Measurements from ENCODE around the gene PIANP.

Gene PIANP

GRCh38 chr12:6650832-6651231, 49.8 kb downstream of the PIANP start:
- Histone ChIP-seq H3K4me3 (ENCODE audit: low read length) (no peak overlapping the region), H3K4me2 (ENCODE audit: low read length) (no peak overlapping the region), H3K79me2 (ENCODE audit: low read length) (no peaks in the 10 kb centered on the region), H3K36me3 (replicated peaks; ENCODE audit: low read depth, low read length) (peaks cover 3% of the 10 kb centered on the region), H3K4me1 (ENCODE audit: low read length) (0 out of 2 replicates have a peak, but pooled peaks cover 2% of the 10 kb centered on the region), H3K9me3 (ENCODE audit: insufficient read depth, low read length) (no peaks in the 10 kb centered on the region), H3K9ac (ENCODE audit: low read length) (no peak overlapping the region), H3K27me3 (ENCODE audit: low read depth, low read length) (no peaks in the 10 kb centered on the region), H4K20me1 (ENCODE audit: insufficient read depth, low read length) (no peaks in the 10 kb centered on the region), H3K27ac (ENCODE audit: low read length) (no peak overlapping the region), H2AFZ (ENCODE audit: low read depth, low read length) (no peak overlapping the region)
- TF ChIP-seq EZH2phosphoT487 (IDR thresholded peaks at IDR 0.05; ENCODE audit: low read depth): no peak
- TF ChIP-seq CTCF (IDR thresholded peaks at IDR 0.05; ENCODE audit: low read depth, low read length): no peak

- H3K4me3 ChIP-seq (ENCODE audit: low read length): peak within 1 kb of the TSS; percentile 81
- H3K4me1 ChIP-seq (ENCODE audit: low read length): peaks cover 33% of the 10 kb centered on the region
- H3K79me2 ChIP-seq (ENCODE audit: low read length): no peaks in the 10 kb centered on the region
- H3K27ac ChIP-seq (ENCODE audit: low read length): no peak within 1 kb of the TSS
- no peaks in the 10 kb centered on the region for H3K27me3 ChIP-seq (ENCODE audit: low read depth, low read length)
- no peaks in the 10 kb centered on the region for H3K36me3 ChIP-seq (replicated peaks; ENCODE audit: low read depth, low read length)
- no peak within 1 kb of the TSS for H2AFZ ChIP-seq (ENCODE audit: low read depth, low read length)
- no peaks in the 10 kb centered on the region for H4K20me1 ChIP-seq (ENCODE audit: insufficient read depth, low read length)
- no peaks in the 10 kb centered on the region for H3K9me3 ChIP-seq (ENCODE audit: insufficient read depth, low read length)
- peak within 1 kb of the TSS; percentile 72 for H3K9ac ChIP-seq (ENCODE audit: low read length)
- TF ChIP-seq EZH2phosphoT487 (IDR thresholded peaks at IDR 0.05; ENCODE audit: low read depth): no peak
- no peak for TF ChIP-seq CTCF (IDR thresholded peaks at IDR 0.05; ENCODE audit: low read depth, low read length)
- peak within 1 kb of the TSS; percentile 69 for H3K4me2 ChIP-seq (ENCODE audit: low read length)
These were observed 53.5 kb downstream of the PIANP start, which contains the start of gene ACRBP for GRCh38 chr12:6647083-6647604. Gene ACRBP (minus strand): TSS chr12:6647432. CDS start chr12:6647366, 66 bp downstream.

- Histone ChIP-seq H4K20me1 (ENCODE audit: insufficient read depth, low read length) (no peaks in the 10 kb centered on the region), H3K4me1 (ENCODE audit: low read length) (peaks cover 33% of the 10 kb centered on the region)
These were observed 54.1 kb downstream of the PIANP start for GRCh38 chr12:6646276-6647082.

More at GRCh38 chr12:6646276-6647082, 54.1 kb downstream of the PIANP start:
- no peaks in the 10 kb centered on the region for H3K27me3 ChIP-seq (ENCODE audit: low read depth, low read length)
- H3K9me3 ChIP-seq (ENCODE audit: insufficient read depth, low read length): no peaks in the 10 kb centered on the region
- peak overlapping the region; percentile 69 for H3K4me2 ChIP-seq (ENCODE audit: low read length)
- H3K4me3 ChIP-seq (ENCODE audit: low read length): peak overlapping the region; percentile 81
- TF ChIP-seq EZH2phosphoT487 (IDR thresholded peaks at IDR 0.05; ENCODE audit: low read depth): no peak
- no peak for TF ChIP-seq CTCF (IDR thresholded peaks at IDR 0.05; ENCODE audit: low read depth, low read length)
- peak overlapping the region; percentile 72 for H3K9ac ChIP-seq (ENCODE audit: low read length)
- no peaks in the 10 kb centered on the region for H3K36me3 ChIP-seq (replicated peaks; ENCODE audit: low read depth, low read length)
- H3K79me2 ChIP-seq (ENCODE audit: low read length): no peaks in the 10 kb centered on the region
- H3K27ac ChIP-seq (ENCODE audit: low read length): no peak overlapping the region
- H2AFZ ChIP-seq (ENCODE audit: low read depth, low read length): no peak overlapping the region
